ENCODE measurements around the gene ADARB1.

GRCh38 chr21:45243603-45244002, 169.2 kb downstream of the ADARB1 start:
- TF ChIP-seq, protein P1, sequence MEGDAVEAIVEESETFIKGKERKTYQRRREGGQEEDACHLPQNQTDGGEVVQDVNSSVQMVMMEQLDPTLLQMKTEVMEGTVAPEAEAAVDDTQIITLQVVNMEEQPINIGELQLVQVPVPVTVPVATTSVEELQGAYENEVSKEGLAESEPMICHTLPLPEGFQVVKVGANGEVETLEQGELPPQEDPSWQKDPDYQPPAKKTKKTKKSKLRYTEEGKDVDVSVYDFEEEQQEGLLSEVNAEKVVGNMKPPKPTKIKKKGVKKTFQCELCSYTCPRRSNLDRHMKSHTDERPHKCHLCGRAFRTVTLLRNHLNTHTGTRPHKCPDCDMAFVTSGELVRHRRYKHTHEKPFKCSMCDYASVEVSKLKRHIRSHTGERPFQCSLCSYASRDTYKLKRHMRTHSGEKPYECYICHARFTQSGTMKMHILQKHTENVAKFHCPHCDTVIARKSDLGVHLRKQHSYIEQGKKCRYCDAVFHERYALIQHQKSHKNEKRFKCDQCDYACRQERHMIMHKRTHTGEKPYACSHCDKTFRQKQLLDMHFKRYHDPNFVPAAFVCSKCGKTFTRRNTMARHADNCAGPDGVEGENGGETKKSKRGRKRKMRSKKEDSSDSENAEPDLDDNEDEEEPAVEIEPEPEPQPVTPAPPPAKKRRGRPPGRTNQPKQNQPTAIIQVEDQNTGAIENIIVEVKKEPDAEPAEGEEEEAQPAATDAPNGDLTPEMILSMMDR (IDR thresholded peaks at IDR 0.05) = no peak
- no peak for TF ChIP-seq EZH2 (IDR thresholded peaks at IDR 0.05; ENCODE audit: borderline replicate concordance, insufficient read depth, low read depth, low read length, poor library complexity, severe bottlenecking)

All from B cell (primary cell).